GM12873 (cell line): ENCODE results near the gene TRIM32.

Source experiments
- CTCF ChIP-seq: IDR thresholded peaks from 2 replicates; pipeline ENCODE4 v1.5.1; 2012; ENCODE audit warnings: low read depth, mild to moderate bottlenecking, moderate library complexity, low read length, control low read depth; ENCODE audit not compliant: insufficient read depth; ENCODE audit errors: missing control alignments

TRIM32 gene

GRCh38 chr9:116741086-116741740 lies 54.1 kb downstream of the TRIM32 start:
- no peak for TF ChIP-seq CTCF

GRCh38 chr9:116741742-116742141 lies 54.6 kb downstream of the TRIM32 start:
- no peak for TF ChIP-seq CTCF

GRCh38 chr9:116749176-116749575 lies 62.1 kb downstream of the TRIM32 start:
- TF ChIP-seq CTCF, result no peak

DNA sequence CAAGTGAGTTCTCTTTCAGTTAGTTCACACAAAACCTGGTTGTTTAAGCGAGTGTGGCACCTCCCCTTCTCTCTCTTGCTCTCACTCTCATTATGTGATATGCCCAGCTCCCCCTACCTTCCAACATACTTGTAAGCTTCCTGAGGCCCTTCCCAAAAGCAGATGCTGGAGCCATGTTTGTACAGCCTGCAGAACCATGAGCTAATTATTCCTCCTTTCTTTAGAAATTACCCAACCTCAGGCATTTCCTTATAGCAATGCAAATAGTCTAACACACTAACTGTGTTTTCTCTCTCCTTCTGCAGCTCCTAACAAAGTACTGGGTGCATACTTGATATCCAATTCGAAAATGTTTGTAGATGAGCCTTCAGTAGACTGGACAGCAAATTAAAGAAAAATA lies 62.7 kb downstream of the TRIM32 start:
- TF ChIP-seq CTCF, result no peak

GRCh38 chr9:116750510-116750909 lies 63.4 kb downstream of the TRIM32 start:
- no peak for TF ChIP-seq CTCF
